GM23338 (cell line): ENCODE measurements around the gene ARL6IP1. TPM values are rescaled to one million over a fixed set of nuclear protein-coding genes. Genes with fewer than 3 reads are reported as not detected.

Experiments
- ATAC-seq: fragments of 200-7000 bp; cut with Tn5 transposase; 3 replicates; pipeline ENCODE4 v1.9.1; 2020
- DNase-seq: peaks from one replicate; pipeline ENCODE4 v3.0.0-alpha.2; 2015; ENCODE audit warnings: low spot score
- H2AFZ ChIP-seq: fragments of 200-600 bp; sonication (generic); 2 replicates; pipeline ENCODE4 v1.8.0; 2016; ENCODE audit warnings: antibody characterized with exemption, mild to moderate bottlenecking, moderate library complexity
- H3F3A ChIP-seq: fragments of 200-600 bp; sonication (generic); replicated peaks from 2 replicates; pipeline ENCODE4 v1.8.0; 2017; ENCODE audit warnings: antibody characterized with exemption, mixed run types, low read depth
- H3K27ac ChIP-seq: fragments of 200-600 bp; sonication (generic); 2 replicates; pipeline ENCODE4 v1.6.1; 2016; ENCODE audit warnings: low read depth
- H3K27me3 ChIP-seq: fragments of 200-600 bp; sonication (generic); 2 replicates; pipeline ENCODE4 v1.8.0; 2016; ENCODE audit warnings: mild to moderate bottlenecking, mixed run types, moderate library complexity; ENCODE audit not compliant: insufficient read depth
- H3K36me3 ChIP-seq: fragments of 200-600 bp; sonication (generic); 2 replicates; pipeline ENCODE4 v1.8.0; 2016; ENCODE audit warnings: mild to moderate bottlenecking; ENCODE audit not compliant: insufficient read depth
- H3K4me1 ChIP-seq: fragments of 200-600 bp; sonication (generic); 2 replicates; pipeline ENCODE4 v1.8.0; 2016; ENCODE audit warnings: mild to moderate bottlenecking, moderate library complexity; ENCODE audit not compliant: insufficient read depth
- H3K4me2 ChIP-seq: fragments of 200-600 bp; sonication (generic); 2 replicates; pipeline ENCODE4 v1.7.1; 2017; ENCODE audit warnings: mixed run types
- H3K4me3 ChIP-seq: fragments of 200-600 bp; sonication (generic); 2 replicates; pipeline ENCODE4 v1.6.1; 2016; ENCODE audit warnings: mixed run types
- H3K79me2 ChIP-seq: fragments of 200-600 bp; sonication (generic); replicated peaks from 2 replicates; pipeline ENCODE4 v1.8.0; 2017; ENCODE audit warnings: mild to moderate bottlenecking; ENCODE audit not compliant: insufficient read depth
- H3K9me2 ChIP-seq: fragments of 200-600 bp; sonication (generic); 2 replicates; pipeline ENCODE4 v1.8.0; 2017; ENCODE audit not compliant: insufficient read depth
- H4K20me1 ChIP-seq: fragments of 200-600 bp; sonication (generic); replicated peaks from 2 replicates; pipeline ENCODE4 v1.8.0; 2017; ENCODE audit warnings: mild to moderate bottlenecking; ENCODE audit not compliant: insufficient read depth
- H3K27ac Mint-ChIP-seq: 2 replicates; pipeline ENCODE4 v1.8.0; 2020; ENCODE audit warnings: inconsistent platforms, mild to moderate bottlenecking, moderate library complexity, mixed read lengths
- H3K27me3 Mint-ChIP-seq: 3 replicates; pipeline ENCODE4 v1.8.0; 2022; ENCODE audit warnings: low read depth, mild to moderate bottlenecking, moderate library complexity, mixed read lengths, inconsistent platforms; ENCODE audit not compliant: insufficient read depth, poor library complexity
- H3K36me3 Mint-ChIP-seq: 3 replicates; pipeline ENCODE4 v1.8.0; 2021; ENCODE audit warnings: low read depth, mild to moderate bottlenecking, inconsistent platforms, moderate library complexity, mixed read lengths
- H3K4me1 Mint-ChIP-seq: 3 replicates; pipeline ENCODE4 v1.8.0; 2020; ENCODE audit warnings: mild to moderate bottlenecking, inconsistent platforms, mixed read lengths
- H3K4me3 Mint-ChIP-seq: 3 replicates; pipeline ENCODE4 v1.8.0; 2021; ENCODE audit warnings: moderate library complexity, mild to moderate bottlenecking, inconsistent platforms, mixed read lengths
- H3K9me3 Mint-ChIP-seq: 3 replicates; pipeline ENCODE4 v1.8.0; 2020; ENCODE audit warnings: moderate library complexity, mild to moderate bottlenecking, inconsistent platforms, mixed read lengths
- CREB1 ChIP-seq: fragments of 250-450 bp; sonication (Bioruptor Pico); IDR thresholded peaks from 2 replicates; pipeline ENCODE4 v1.5.0; 2020; ENCODE audit warnings: low read depth, mild to moderate bottlenecking, moderate library complexity
- EZH2 ChIP-seq: fragments of 200-600 bp; sonication (generic); IDR thresholded peaks from one replicate; pipeline ENCODE4 v1.8.0; 2017; ENCODE audit warnings: antibody characterized with exemption, mild to moderate bottlenecking, low read depth; ENCODE audit not compliant: unreplicated experiment
- EZH2phosphoT487 ChIP-seq: fragments of 200-600 bp; sonication (generic); IDR thresholded peaks from one replicate; pipeline ENCODE4 v1.8.1; 2018; ENCODE audit warnings: antibody characterized with exemption; ENCODE audit not compliant: unreplicated experiment
- JUNB ChIP-seq: IDR thresholded peaks from one replicate; pipeline ENCODE4 v1.6.1; 2016; ENCODE audit warnings: antibody characterized with exemption; ENCODE audit not compliant: unreplicated experiment
- NANOG ChIP-seq: IDR thresholded peaks from 2 replicates; pipeline ENCODE4 v1.6.1; 2016; ENCODE audit warnings: antibody characterized with exemption, borderline replicate concordance
- POLR2AphosphoS5 ChIP-seq: IDR thresholded peaks from 2 replicates; pipeline ENCODE4 v1.6.1; 2016; ENCODE audit warnings: antibody characterized with exemption, low read depth
- REST ChIP-seq: IDR thresholded peaks from one replicate; pipeline ENCODE4 v1.6.1; 2018; ENCODE audit warnings: antibody characterized with exemption; ENCODE audit not compliant: unreplicated experiment
- STAT1 ChIP-seq: IDR thresholded peaks from one replicate; pipeline ENCODE4 v1.6.1; 2016; ENCODE audit warnings: antibody characterized with exemption; ENCODE audit not compliant: unreplicated experiment
- ZNF114 ChIP-seq: fragments of 250-450 bp; sonication (Bioruptor Pico); IDR thresholded peaks from 2 replicates; pipeline ENCODE4 v1.5.0; 2020; ENCODE audit warnings: mild to moderate bottlenecking, moderate library complexity
- ZNF331 ChIP-seq: fragments of 250-450 bp; sonication (Bioruptor Pico); IDR thresholded peaks from 2 replicates; pipeline ENCODE4 v1.5.0; 2020; ENCODE audit warnings: low read depth, mild to moderate bottlenecking, moderate library complexity
- ZNF462 ChIP-seq: fragments of 250-450 bp; sonication (Bioruptor Pico); IDR thresholded peaks from 2 replicates; pipeline ENCODE4 v1.5.0; 2020; ENCODE audit warnings: mild to moderate bottlenecking, moderate library complexity
- polyA plus RNA-seq: library from polyadenylated mRNA; unstranded; fragments of >200 nt; fragmentation: Nextera tagmentation; extraction: Ambion mirVana; gene quantifications from 2 replicates; pipeline ENCODE4 v1.2.1, GENCODE V29; 2016
- total RNA-seq: library from RNA; depleted of rRNA; stranded (reverse); fragments of >200 nt; shearing (Covaris generic); gene quantifications from 2 replicates; pipeline ENCODE4 v1.2.3, GENCODE V29; 2014
- TF ChIP-seq, protein P1 (sequence below), 2 experiments: fragments of 200-600 bp in 1 of 2; sonication (generic) in 1 of 2; conservative IDR thresholded peaks; 2 replicates each; pipeline versions ENCODE4 v1.5.1 to v1.6.1; 2016 to 2017; ENCODE audit warnings: antibody characterized with exemption in 2 of 2, low read depth in 2 of 2, mild to moderate bottlenecking in 2 of 2, moderate library complexity in 1 of 2
- TF ChIP-seq, protein P2 (sequence below): IDR thresholded peaks from 2 replicates; pipeline ENCODE4 v1.6.1; 2016; ENCODE audit warnings: antibody characterized with exemption

ARL6IP1 gene
- total and polyA plus RNA-seq, 2 experiments from 2014 or later, result 192 to 250 TPM

GRCh38 chr16:18829251-18829650 is 27.9 kb upstream of the ARL6IP1 start:
- Histone ChIP-seq H3F3A (0 out of 2 replicates have a peak, but pooled peaks cover 5% of the 10 kb centered on the region), H3K4me3 (no peak overlapping the region), H3K4me2 (no peak overlapping the region), H4K20me1 (peaks cover 5% of the 10 kb centered on the region), H3K36me3 (peaks cover 52% of the 10 kb centered on the region), H3K27ac (no peak overlapping the region), H3K4me1 (no peaks in the 10 kb centered on the region; the same call in 1 of the 2 replicates), H3K9me2 (no peaks in the 10 kb centered on the region), H3K79me2 (no peaks in the 10 kb centered on the region), H2AFZ (no peak overlapping the region), H3K27me3 (no peaks in the 10 kb centered on the region)
- H3K4me3 Mint-ChIP-seq, result no peak overlapping the region
- no peak for DNase-seq
- TF ChIP-seq JUNB, result no peak
- no peak for TF ChIP-seq CREB1 (CRISPR knock-in tag)
- no peak for TF ChIP-seq STAT1
- TF ChIP-seq, protein P1, sequence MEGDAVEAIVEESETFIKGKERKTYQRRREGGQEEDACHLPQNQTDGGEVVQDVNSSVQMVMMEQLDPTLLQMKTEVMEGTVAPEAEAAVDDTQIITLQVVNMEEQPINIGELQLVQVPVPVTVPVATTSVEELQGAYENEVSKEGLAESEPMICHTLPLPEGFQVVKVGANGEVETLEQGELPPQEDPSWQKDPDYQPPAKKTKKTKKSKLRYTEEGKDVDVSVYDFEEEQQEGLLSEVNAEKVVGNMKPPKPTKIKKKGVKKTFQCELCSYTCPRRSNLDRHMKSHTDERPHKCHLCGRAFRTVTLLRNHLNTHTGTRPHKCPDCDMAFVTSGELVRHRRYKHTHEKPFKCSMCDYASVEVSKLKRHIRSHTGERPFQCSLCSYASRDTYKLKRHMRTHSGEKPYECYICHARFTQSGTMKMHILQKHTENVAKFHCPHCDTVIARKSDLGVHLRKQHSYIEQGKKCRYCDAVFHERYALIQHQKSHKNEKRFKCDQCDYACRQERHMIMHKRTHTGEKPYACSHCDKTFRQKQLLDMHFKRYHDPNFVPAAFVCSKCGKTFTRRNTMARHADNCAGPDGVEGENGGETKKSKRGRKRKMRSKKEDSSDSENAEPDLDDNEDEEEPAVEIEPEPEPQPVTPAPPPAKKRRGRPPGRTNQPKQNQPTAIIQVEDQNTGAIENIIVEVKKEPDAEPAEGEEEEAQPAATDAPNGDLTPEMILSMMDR (conservative IDR thresholded peaks at IDR 0.05; ENCODE audit: low read depth in 2 of 2), result no peak
- no peak for TF ChIP-seq REST
- TF ChIP-seq ZNF114 (CRISPR knock-in tag), result no peak
- TF ChIP-seq, protein P2, sequence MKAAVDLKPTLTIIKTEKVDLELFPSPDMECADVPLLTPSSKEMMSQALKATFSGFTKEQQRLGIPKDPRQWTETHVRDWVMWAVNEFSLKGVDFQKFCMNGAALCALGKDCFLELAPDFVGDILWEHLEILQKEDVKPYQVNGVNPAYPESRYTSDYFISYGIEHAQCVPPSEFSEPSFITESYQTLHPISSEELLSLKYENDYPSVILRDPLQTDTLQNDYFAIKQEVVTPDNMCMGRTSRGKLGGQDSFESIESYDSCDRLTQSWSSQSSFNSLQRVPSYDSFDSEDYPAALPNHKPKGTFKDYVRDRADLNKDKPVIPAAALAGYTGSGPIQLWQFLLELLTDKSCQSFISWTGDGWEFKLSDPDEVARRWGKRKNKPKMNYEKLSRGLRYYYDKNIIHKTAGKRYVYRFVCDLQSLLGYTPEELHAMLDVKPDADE, result no peak
- TF ChIP-seq ZNF331 (CRISPR knock-in tag), result no peak
- TF ChIP-seq ZNF462 (CRISPR knock-in tag), result no peak
- TF ChIP-seq POLR2AphosphoS5, result no peak
- TF ChIP-seq NANOG, result no peak
- TF ChIP-seq EZH2phosphoT487, result no peak
- no peak for TF ChIP-seq EZH2
- H3K9me3 Mint-ChIP-seq, result no peaks in the 10 kb centered on the region
- no peak for ATAC-seq
- H3K36me3 Mint-ChIP-seq, result peaks cover 57% of the 10 kb centered on the region
- H3K27ac Mint-ChIP-seq, result no peak overlapping the region
- H3K27me3 Mint-ChIP-seq, result peaks cover 7% of the 10 kb centered on the region
- peaks cover 4% of the 10 kb centered on the region for H3K4me1 Mint-ChIP-seq
